Stimulated activated CD4-positive, alpha-beta T cell treated with anti-CD3 and anti-CD28 coated beads, Interleukin-4, amount 100 ng/mL, for 4 hours (primary cell): ENCODE data around the gene RAD18.

Experiments used
- DNase-seq, 2 experiments: peaks; one replicate each; pipeline ENCODE4 v3.0.0-alpha.2; 2020

The RAD18 gene

DNA sequence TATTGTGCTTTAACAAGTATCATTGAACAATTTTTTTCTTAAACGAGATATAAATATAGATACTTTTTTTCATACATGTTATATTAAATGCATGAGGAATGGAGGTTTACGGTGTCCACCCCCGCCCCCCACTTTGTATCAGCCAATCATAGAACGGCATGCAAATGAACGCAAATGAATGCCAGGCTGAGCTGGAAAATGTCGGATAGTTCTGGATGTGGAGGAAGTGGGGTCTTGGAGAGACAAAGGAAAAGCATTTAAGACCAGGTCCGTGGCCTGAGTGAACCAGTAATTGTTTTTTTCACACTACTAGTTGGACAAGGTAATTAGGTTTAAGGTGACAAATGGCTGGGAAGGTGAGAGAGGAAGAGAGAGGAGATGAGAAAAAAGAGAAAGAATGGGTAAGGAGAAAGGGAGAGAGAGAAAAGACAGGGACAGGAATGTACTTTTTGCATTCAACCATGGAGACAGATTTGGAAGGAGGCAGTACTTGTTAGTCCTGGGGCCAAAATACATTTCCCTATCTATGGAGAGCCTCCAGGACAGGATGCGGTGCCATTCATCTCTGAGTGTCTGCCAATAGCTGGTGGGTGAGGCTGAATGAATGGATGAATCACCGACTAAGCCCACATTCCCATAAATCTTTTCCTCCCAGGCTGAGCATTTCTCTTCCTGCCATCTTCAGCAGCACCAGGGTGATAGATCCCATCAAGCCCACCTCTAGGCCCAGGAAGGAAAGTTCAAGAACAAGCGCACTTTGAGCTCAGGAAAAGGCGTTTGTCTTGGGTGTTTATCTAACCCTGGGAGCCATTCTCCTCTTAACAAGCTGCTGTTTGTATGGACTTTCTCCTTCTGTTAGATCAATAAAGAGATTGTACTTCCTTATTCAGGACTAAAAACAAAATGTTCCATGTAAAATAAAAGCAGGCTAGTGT is 1.4 kb upstream of the RAD18 start:
- DNase-seq = no peak

DNA sequence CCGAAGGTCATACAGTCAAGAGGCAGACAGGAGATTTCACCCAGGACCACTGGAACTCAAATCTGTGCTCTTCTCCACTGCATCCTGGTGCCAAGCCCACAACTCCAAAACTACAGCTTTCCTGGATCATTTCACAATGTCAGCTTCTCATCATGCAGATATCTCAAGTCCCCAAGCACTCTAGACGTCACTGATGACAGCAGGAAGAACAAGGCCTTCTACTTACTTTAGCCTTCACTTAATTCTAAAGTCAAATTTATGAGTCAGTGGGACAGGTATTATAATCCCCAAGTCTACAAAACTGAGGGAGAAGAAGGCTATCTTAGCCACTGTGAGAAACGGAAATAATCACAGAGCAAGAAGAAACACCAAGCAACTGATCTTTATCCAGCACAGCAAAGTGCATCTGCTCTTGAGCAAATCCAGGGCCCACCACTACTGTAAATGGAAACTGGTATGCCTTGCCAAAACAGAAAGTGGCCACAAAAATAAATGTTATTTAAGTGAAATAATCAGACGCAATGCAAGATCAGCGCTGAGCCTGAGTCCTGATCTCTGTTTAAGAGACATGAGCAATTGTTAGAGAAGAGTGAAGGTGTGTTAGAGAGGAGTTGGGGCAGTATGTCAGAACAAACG is 928 bp downstream of the RAD18 start:
- DNase-seq = no peak

DNA sequence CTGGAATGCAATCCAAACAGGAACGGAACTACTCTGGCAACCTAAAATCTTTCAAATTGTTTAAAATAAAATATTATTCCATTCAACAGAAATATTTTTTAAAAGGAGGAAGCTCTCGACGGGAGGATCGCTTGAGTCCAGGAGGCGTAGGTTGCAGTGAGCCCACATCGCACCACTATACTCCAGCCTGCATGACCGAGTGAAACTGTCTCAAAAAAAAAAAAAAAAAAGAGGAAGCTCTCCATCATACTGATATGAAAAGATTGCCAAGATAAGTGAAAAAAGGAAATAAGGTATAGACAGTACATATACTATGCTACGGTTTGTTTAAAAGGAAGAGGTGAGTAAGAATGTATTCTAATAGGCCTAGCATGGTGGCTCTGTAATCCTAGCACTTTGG is 3.6 kb downstream of the RAD18 start:
- no peak for DNase-seq

DNA sequence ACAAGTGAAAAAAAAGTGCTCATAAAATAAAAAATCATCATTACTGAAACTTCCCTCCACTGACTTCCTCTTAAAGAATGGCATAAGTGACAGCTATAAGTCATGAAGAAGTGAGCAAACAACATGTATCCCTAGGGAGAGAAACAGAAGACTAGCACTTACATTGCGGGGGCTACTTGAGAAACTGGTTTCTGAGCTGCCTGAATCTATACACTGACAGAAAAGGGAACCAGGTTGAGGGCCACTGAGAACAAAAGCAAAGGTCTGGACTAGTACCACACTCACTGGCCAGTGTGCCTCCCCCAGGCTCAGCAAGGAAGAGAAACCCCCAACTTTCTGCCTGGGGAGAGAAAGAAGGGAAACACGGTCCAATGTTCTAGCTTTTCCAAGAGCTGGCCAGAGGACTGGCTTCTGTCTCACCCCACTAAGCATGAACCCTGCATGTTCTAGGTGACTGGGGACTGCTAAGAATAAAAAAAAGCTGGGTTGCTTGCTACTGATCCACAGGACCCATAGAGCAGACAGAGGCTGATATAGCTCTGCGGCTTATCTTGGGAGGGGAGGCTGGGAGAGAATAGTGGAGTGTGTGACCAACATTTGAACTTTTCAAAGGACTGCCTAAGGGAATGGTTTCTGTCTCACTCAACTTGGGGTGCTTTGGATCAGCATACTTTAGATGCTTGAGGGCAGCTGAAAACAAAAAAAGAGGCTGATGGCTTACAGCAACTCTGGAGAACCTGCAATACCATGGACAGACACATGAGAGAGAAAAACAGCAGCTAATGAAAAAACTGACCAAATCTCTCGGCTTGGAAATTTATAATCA is 8.1 kb downstream of the RAD18 start:
- no peak for DNase-seq

DNA sequence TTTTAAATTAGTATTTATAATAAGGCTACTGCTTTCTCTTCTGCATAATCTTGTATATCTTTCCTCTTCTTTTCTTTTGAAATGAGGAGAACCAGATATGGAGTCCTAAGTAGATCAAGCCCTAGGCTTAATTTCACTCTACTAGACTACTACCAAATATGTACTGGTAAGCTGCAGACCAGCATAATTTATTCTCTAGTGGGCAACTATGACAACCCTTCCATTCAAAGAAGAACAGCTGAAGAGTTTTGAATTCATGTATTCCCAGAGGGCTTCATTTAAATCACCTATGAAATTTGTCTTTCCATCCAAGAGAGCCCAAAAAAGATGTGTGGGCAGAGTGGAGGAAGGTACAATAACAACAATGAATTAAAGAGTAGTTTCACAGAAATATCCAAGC is 10.0 kb downstream of the RAD18 start:
- DNase-seq = no peak

DNA sequence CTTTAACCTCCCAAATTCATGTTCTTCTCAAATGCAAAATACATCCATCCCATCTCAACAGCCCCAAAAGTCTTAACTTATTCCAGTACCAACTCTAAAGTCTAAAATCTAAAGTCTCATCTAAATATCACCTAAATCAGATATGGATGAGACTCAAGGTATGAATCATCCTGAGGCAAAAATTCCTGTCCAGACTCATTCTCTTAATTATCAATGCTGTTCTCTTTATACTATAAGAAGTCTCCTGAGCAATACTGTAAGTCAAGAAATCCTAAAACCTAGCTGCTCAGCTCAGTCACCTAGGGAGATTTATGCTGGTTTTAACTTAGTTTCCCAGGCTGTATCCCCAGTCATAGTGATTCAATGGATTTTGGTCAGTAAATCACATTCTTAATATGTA is 11.1 kb downstream of the RAD18 start:
- no peak for DNase-seq

DNA sequence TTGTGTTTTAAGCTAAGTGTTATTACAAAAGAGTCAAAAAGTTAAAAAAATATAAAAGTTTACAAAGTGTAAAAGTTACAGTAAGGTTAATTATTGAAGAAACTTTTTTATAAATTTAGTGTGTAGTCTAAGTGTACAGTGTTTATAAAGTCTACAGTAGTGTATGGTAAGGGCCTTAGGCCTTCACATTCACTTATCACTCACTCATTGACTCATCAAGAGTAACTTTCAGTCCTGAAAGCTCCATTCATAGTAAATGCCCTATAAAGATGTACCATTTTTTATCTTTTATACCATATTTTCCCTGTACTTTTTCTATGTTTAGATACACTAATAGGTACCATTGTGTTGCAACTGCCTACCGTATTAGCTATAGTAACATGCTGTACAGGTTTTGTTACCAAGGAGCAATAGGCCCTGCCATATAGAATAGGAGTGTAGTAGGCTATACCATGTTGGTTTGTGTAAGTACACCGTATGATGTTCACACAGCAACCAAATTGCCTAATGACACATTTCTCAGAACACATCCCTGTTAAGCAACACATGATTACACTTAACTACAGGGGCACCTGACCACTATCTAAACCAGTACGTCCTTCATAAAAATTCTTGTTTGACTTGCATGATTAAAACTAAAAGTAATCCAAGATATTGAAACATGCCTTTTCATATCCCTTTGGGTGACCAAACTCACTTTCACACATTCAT is 17.2 kb downstream of the RAD18 start:
- no peak for DNase-seq

DNA sequence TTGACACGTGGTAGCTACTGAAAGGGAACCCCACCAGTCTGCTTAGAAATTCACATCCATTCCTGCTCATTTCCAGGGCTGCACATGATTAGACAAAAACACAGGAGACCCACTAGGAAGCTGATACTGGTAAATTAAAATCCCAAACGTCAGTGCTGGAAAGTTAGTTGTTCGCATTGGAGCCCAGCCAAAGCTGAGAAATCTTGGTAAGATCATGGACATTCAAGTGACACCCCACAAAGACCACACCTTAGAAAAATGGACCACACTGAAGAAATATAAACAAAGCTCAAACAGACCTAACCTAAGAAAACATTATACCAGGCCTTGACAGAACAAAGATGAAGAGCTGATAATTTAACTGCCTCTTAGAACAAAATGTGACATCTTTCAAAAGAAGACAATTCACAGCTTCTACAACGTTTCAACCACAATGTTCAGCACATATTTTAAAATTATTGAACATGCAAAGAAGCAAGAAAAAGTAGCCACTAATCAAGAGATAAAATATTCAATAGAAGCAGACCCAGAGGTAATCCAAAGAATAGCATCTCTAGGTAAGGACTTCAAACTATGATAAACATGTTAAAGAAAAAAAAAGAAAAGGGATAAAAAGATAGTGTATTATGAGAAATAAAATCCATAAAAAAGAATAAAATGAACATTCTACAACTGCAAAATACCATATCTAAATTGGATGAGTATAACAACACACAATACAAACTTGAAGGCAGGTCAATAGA is 20.4 kb downstream of the RAD18 start:
- no peak for DNase-seq

DNA sequence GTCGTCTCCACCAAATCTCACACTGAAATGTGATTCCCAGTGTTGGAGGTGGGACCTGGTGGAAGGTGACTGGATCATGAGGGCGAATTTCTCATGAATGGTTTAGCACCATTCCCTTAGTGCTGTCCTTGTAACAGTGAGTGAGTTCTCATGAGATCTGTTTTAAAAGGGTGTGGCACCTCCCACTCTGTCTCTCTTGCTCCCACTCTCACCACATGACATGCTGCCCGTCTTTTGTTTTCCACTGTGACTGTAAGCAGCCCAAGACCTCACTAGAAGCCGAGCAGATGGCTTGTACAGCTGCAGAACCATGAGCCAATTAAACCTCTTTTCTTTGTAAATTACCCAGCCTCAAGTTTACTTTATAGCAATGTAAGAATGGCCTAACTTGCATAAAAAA is 21.2 kb downstream of the RAD18 start:
- DNase-seq = no peak

DNA sequence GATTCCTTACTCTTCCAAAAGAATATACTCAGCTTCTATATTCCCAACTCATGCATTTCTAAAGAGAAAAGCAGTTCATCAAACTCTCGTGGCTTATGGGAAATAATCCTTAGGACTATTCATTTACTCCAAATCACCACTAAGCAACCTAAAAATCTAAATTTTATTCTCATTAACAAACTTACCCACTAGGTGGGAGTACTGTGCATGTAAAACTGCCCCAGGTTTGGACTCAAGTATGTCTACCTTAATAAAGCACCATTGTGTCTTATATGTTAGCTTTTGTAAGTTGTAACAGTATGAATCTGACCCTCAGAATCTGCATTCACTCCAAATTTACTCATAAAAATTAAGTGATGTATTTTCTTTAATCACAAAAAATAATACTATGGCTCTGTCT is 25.3 kb downstream of the RAD18 start:
- no peak for DNase-seq

DNA sequence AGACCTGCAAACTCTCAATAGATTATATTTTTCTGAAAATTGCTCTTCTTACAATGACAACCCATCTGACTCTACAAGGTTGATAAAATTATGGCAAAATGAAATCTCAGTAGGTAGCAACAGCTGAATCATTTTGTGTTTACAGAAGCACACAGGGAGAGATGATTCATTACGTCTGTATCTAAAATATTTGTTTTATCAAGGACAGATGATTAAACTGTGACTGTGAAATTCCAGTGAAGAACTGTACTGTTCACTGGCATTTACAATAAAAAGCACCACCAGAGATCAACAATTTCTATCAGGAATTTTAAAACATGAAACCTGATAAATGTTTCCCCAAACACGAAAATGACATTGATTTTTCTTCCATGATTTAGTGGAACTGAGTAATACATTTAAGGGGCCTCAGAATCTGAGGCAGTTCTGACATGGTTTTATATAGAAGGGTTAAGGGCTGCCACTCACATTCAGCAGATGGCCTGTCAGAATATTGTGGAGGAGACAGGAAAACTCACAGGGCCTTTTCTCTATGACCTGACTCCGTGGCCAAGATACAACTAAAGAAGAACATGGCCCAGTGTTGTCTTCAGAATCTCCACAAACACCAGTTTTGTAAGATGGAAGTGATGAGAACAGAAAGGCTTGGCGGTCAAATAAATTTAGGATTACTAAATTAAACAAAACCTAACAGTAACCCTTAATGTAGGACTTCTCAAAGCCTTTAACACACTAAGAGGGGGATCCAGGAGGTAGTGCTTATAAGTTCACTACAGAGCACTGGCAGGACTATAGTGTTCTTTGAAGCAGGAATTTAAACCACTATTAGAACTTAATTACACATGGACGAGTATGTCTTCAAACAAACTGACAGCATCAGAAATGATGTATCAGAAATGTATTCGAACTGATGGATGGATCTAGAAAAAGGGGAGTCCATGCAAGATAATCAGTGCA is 25.9 kb downstream of the RAD18 start:
- no peak for DNase-seq

DNA sequence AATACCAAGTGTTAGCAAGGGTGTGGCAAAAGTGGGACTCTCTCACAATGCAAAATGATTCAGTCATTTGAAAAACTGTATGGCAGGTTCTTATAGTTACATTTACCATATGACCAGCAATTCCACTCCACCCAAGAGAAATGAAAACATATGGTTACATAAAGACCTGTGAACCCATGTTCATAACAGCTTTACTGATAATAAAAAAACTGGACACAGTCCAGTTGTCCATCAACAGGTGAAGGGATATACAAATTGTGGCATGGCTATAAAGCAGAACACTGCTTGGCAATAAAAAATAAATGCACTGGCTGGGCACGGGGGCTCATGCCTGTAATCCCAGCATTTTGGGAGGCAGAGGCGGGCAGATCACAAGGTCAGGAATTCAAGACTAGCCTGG is 30.8 kb downstream of the RAD18 start:
- no peak for DNase-seq

DNA sequence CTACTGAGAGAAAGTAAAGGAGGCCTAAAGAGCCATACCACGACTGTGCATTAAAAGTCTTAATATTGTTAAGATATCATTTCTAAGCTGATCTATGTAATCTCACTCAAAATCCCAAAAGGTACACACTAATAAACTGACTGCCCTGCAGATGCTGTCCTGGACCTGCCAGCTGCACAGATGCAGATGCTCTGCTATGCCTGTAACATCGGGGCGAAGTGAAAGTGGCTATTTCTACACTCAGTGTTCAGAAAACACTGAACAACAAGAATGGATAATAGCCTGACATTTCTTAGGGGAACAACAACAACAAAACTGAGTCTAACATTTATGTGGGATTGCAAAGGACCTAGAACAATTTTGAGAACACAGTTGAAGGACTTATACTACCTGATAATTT is 31.9 kb downstream of the RAD18 start:
- DNase-seq = no peak

DNA sequence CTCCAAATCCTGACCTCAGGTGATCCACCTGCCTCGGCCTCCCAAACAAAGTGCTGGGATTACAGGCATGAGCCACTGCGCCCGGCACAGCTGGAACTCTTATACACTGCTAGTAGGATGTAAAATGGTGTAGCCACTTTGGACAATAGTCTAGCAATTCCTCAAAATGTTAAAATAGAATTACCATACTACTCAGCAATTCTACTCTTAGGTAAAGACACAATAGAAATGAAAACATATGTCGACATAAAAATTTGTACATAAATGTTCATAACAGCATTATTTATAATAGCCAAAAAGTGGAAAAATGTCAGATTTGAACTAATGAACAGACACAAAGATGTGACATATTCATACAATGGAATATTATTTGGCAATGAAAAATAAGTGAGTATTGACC is 33.4 kb downstream of the RAD18 start:
- no peak for DNase-seq

DNA sequence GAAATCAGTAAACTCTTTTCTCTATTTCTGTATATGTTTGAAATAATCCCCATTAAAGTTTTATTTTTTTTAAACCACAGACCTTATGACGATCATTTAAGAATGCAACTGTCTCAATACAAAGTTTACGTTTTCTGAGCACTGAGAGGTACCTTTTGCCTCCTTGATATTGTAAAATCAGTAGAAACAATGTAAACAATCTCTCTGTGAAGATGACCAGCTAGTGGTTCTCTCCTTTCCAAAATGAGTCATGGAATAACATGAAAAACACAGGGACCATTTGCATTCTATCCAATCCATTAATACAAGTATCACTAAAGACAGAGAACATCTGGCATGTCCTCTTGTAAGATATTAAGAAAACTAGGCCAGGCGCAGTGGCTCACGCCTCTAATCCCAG is 48.8 kb downstream of the RAD18 start:
- no peak for DNase-seq

DNA sequence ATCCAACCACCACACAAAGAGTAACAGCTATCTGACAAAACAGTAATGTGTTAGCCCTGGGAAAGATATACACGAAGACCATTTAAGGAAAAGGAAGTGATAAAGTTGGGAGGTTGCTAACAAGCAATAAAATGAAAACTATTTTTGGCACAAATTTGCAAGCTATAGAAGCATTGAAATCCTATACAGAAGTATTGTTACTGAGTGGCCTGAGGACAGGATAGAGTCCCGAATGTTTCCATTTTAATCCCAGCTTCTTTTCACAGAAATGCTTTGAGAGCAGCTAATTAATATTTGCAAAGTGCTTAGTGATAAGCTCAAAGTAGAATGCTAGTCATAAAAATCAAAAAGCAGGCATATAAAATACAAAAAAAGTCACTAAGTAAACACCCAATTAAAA is 51.5 kb downstream of the RAD18 start:
- no peak for DNase-seq

DNA sequence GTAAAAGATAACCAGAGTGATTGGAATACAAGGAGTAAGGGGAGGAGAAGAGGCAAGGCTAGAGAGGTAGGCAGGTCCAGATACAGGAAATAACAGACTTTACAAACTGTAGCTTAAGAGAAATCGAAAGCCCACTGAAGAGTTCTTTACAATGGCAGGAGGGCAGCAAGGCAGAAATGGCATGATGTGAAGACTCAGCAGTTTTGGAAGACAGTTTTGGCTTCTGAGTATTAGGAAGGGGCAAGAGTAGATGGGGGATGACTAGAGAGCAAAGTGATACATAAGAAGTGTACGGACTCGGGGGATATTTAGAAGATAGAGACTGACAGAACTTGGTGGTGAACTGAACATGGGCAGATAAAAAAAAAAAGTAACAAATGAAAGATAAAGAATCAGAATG is 54.1 kb downstream of the RAD18 start:
- DNase-seq = no peak

DNA sequence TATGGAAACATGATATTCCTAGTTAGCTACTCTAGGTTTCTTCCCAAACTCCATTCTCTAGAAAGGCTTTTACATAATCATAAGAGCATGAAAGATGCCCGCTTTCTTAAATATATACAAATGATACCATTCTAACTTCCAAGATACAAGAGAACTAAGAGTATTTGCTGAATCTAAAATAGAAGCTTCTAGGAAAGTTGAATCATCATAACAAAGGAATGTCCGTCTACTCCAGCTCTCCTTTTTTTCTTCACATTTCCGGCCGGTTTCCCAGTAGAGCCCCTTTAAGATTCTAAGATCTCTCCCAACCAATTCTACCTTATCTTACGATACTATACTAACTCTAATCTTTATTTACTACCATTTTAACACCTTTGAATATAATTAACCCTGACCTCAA is 60.1 kb downstream of the RAD18 start:
- no peak for DNase-seq

DNA sequence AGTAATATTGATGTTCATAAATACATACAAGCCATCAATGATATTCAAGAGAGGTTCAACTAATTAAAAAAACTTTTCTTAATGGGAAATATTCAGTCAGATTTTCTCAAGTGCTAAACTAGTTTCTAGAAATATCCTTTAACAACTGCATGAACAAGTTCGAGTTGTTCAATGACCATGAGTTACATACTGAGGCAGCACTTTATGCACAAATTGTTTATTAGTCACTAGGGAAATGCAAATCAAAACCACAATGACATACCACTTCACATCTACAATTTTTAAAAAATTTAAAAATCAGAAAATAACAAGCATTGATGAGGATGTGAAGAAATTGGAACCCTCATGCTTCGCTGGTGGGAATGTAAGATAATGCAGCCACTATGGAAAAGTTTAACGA is 62.4 kb downstream of the RAD18 start:
- no peak for DNase-seq

DNA sequence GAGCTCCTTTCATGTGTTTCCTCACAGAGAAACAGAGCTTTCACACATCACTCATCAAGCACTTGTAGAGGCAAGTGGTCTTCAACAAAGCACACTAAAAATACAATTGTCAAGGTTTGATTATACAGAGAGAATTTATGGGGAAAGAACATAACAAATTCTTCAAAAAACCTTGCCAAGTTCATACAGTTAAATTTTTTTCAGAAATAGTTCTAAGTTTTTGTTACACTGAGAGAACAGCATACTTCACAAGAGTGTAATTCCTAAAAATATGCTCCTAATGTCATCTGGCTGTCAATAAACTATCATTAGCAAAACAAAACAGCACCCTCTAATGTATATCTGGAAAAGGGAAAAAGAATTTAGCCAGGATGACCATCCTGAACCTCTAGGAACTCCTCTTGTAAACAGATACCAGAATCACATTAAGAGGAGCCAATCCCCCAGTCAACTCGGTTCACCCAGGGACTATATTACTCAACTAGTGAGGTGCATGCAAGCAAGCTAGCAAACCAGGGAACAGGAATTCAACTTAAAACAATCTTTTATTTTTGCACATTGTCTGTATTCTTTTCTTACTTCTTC is 63.3 kb downstream of the RAD18 start:
- DNase-seq = no peak

DNA sequence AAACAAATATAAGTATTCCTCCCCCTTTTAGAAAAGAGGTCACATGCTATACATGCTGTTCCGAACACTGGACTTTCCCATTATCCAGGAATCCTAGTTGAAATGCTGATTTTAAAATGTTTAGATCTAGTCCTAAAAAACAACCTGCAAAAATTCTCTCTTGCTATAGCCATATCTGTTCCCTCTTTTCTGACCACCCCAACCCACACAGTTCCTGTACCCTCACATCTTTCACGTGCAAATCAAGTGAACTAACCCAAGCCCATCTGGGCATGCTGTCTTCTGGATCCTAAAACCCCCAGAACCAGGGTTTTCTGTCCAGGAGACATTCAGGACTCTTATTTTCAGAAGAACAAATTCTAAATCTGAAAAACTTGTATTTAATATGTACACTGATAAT is 67.4 kb downstream of the RAD18 start:
- DNase-seq = no peak
